MV-4-11 (cell line): ENCODE results near the gene LSAMP.

Experiments
- DNase-seq: peaks from one replicate; lab custom pipeline; 2025; lab: John Stamatoyannopoulos, UW

Gene LSAMP

DNA sequence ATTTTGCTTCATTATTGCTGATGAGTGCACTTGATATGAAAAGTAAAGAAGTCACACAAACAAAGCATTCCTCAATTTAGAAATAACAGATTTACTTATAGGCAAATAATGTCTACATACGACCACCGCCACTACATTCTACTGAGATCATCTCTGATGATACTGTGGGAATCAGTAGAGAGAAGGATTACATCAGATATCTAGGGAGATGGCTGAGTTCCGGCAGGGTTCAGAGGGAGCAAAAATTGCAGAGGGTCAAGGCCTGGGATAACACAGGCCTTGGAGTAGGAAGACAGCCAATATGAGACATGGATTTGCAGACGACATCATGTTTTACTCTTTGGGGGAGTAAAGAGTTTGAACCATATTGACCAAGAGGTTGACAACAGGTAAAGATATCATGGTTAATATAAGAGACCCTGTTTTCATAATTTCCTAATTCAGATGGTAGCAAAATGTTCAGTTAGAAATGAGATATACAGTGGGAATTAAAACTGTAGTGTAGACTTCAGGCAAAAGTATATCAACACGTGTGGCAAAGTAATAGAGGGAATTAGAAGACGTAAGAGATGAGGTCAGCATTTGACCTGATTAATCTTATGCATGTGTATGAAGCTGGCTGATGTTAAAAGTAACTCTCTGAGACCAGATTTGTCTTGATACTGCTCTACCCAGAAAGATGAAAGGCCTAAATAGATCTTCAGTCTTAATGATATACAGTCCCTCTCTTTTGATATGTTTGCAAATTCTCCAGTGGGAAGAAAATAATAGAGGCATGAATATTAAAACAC lies 15.6 kb downstream of the LSAMP start:
- no peak for DNase-seq

DNA sequence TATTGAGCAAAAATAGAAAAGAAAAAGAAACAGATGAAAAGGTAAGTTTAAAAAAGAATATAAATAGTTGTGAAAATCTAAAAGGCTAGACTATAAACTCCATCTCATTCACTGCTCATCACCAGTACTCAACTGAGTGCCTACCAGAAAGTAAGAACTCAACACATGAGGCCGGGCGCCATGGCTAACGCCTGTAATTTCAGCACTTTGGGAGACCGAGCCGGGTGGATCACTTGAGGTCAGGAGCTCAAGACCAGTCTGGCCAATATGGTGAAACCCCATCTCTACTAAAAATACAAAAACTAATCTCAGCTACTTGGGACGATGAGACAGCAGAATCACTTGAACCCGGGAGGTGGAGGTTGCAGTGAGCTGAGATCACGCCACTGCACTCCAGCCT lies 19.3 kb downstream of the LSAMP start:
- DNase-seq, result no peak

DNA sequence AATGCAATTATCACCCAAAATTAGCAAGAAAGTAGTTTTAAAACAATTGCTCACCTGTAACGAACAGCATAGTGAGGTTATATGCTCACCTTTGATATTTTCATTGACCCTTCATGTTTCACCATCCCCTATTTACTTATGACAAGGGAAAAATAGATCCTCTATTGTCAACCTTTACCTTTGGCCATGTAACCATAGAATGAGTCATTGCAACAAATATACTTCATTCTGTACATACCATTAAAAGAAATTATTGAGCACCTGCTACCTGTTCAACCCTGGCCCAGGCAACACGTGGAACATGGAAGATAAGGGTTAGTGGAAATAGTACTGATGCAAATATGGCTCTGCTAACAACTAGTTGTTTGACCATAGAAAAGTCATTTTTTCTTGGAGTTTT lies 20.2 kb downstream of the LSAMP start:
- DNase-seq, result no peak

DNA sequence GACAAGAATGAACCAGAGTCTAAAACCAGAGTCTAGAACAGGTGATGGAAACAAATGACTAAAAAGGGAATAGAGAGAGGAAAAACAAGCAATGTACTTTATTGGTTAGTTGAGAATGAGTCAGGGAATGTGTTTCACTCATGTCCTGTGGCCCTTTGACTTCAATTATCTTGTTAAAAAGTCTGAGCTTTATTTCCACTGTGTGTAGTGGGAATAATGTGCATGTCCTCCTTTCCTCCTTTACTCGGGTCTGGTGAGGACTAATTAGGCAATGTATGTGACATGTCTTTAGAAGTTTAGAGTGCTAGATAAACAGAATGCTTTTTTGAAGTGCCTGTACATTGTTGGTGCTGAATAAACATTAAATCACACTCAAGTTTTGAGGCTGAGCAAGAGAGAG lies 21.3 kb downstream of the LSAMP start:
- no peak for DNase-seq

DNA sequence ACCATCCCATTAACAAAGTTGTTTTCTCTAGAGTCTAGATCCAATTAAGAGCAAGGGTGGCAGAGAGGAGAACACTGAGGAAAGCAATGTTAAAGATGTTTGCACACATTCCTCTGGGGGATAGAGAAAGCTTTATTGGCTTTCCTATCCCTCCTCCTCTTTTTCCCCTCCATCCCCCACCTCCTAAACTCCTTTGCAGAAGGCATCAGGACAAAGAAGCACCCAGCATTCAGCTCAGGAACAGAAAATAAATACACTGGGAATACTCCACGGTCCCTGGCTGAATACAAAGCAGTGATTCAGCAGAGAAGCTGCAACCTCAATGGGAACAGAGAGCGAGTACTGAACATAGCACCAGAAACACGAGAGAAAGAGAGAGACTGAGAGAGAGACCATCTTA lies 21.9 kb downstream of the LSAMP start:
- DNase-seq, result no peak

DNA sequence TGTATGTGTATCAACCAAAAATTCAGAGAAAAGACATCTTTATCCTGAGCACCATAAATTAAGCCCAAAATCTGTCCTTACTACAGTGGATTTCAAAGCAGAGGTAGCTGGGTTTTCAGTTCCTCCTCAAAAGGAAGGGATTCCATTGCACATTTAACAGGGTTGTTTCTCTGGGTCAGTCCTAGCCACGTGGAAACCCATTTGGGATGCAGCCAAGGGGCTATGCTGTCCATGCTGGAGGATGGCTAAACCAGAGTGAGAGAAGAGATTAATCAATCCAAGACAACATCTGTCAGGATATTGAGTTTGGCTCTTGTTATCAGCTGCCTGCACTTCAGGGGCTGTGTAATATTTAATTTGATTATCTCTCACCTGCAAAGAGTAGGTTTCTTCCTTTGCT lies 28.1 kb downstream of the LSAMP start:
- DNase-seq, result no peak

DNA sequence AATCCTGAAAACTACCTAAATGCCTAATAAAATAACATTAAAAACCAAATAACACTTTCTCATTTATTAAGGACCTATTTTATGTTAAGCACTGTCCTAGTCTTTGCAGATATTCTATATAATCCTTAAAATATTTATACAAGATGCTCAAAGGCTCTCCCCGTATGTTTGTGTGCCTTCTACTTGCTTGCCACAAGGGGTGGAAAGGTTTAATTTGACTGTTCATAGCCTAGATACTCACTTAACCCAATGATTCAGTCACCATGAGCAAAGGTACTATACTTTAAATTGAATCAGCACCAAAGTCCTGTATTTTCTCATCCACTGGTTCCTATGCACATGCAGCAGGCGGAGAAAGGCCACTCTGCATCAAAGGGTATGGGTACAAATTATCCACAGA lies 32.0 kb downstream of the LSAMP start:
- no peak for DNase-seq

DNA sequence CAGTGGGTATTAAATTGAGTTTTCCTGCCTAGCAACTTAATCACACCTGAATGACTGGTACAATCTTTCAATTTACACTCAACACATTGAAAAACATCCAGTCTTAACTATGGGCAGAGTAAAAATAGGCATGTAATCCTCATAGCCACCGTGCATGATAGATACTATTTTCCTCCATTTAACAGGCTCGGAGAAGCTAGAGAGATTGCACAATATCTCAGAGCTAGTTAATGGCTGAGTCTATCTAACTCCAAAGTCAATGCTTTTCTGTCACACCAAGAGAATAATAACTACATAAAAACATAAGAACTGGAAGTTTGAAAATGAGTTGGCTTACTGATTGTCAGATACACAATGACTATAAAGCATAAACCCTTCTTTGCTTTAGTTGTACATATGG lies 36.8 kb downstream of the LSAMP start:
- no peak for DNase-seq

DNA sequence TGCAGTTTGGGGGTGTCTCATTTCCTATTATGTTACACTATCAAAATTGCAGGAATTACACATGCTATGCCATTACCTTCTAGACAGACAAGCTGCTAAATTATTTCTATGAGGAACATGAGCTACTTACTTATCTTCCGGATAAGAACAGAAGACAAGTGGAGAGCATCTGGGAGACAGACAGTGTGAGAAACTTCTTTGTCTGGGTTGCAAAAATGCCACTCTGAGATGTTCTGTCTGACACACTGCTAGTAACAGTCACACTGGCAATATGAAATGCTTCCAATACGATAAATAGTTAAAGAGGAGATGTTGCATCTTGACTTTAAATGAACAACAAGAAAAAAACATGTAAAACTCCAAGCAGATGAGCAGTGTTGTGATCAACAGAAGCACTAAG lies 40.1 kb downstream of the LSAMP start:
- DNase-seq, result no peak

DNA sequence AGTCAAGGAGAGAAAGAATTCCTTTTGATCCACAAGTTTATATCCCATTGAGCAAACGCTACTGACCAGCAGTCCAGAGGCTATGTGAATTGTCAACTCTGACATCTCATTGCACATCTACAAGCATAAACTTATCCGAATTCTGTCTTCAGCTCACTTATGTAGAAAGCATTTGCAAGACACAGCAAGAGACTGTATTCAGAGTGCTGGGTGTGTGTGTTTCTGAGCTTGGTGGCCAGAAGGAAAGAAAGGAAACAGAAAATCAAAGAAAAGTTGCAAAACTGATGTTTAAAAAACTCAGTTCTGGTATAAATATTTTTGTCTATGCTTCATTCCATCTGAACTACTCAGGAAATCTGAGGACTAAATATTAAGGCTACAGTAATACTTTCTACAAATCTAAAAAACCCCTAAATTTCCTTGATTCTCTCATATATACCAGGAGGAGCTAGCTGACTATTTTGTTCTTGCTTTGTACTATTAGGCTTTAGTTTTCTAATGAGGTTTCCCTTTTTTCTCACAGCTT lies 45.5 kb downstream of the LSAMP start:
- DNase-seq, result no peak

DNA sequence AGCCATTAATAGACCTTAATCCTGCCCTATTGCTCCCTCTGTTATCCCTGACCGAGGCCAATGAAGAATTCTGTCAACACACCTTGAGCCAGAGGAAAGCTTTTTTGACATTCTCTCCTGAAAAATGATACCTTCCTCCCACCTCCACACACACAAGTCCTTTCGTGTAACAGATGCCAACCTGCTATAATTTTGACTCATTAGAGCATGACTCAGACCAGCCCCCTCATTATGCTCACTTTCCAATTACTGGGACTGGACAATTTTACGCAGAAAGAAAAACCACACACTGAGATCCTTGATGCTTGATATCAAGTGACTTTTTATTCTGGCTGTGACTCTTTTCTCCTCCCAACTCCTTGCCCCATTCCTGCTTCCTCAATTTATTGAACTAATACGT lies 50.9 kb downstream of the LSAMP start:
- no peak for DNase-seq

DNA sequence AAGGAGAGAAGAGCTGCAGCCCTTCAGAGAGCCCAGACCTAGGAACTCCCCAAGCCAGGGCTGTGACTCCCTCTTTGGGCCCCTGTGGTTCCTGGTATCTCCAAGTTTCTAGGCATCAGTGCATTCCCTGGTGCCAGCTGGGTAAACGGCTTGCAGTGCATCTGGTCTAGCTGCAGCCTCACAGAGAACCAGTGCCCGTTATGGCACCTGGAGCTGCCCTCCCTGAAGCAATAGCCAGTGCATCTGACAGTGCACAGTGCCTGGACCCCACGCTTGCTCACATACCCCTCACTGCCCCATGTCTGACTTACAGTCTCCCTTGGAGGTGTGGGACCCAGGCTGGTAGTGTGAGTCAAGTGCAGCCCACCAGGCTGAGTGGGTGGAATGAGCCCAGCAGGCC lies 52.1 kb downstream of the LSAMP start:
- no peak for DNase-seq

DNA sequence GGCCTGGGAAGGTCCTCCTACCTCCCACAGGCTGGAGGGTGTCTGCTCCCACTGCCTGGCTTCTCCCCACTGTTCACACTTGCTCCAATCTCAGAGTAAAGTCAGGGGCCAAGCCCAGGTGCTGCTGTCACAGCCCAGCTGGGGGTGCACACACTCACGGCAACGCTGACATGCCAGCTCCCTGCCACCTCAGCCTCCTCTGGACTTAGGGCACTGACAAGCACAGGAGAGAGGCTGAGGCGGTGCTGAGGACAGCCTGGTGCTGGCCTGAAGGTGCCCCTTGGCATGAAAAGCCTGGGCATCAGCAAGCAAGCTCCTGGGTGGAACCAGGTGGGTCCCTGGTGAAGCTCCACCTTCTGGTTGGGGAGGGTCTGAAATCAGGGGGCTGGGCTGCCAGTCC lies 53.0 kb downstream of the LSAMP start:
- DNase-seq, result no peak

DNA sequence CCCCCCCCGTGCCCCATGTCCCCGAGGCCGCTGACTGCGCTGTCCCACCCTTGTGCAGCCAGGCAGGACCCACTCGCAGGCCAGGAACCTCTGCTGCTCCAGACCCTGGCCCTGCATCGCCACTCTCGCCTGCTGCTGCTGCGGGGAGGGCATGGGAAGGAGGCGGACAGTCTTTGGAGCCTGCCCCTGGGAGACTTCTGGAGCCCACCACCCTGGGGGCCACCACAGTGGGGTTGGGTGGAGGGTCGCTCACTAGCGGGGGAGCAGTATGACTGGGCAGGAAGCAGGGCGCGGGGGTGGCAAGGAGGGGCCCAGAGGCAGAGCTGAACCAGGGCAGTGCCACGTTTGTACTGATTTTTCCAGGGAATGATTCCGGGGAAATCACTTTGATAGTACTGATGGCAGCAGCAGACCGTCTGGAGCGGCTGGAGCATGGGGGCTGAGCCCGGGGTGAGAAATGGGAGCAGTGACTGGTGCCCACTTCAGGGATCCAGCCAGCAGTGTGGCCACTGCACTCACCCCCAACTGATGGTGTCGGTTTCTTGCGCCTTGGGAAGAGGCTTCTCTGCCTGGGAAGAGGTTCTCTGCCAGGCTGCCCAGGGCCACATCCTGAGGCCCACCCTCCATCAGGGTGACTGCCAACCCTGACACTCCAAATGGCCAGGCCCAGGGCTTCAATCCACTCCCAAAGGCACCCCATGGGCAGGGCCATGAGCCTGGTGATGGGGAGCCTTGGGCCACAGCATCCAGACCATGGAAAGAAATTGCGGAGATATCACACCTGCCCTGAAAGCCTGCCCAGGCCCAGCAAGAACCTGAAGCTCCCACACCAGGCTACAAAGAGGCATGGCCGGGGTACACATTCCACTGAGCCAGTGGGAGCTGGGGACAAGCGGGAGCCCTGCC lies 53.7 kb downstream of the LSAMP start:
- no peak for DNase-seq

DNA sequence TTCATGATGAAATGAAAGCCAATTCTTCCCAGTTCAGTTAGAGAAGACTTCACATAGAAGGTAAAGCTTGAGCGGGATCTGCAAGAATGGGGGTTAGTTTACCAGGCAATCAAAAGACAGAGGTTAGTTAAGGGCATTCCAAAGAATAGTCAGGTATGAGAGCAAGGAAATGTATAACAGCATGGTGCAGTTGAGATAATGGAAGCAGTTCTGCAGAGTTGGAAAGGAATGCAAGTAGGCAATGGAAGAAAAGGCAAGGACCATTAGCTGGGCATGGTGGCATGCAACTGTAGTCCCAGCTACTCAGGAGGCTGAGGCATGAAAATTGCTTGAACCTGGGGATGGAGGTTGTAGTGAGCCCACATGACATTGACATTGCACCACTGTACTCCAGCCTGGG lies 55.0 kb downstream of the LSAMP start:
- DNase-seq, result no peak

DNA sequence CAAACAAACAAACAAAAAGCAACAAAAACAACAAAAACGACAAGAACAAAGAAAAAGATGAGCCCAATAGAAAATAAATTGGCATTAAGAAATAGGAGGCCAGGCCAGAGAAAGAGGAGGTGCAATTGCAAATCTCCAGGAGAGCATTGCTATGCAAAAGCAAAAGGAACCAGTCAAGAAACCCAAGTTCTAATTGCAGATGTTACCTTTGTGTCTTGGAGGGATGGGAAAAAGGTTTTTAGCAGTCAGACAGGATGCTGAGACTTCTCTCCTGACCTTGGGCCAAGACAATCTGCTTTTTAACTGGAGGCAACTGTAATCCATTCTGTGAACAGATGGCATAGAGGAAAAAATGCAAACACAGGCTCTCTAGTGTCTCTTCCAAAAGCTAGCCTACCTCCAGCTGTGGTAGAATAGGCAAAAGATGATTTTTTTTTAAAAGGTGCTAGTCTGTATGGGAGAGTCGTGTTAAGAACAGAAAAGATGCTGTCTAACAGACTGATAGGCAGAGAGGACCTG lies 56.4 kb downstream of the LSAMP start:
- no peak for DNase-seq

DNA sequence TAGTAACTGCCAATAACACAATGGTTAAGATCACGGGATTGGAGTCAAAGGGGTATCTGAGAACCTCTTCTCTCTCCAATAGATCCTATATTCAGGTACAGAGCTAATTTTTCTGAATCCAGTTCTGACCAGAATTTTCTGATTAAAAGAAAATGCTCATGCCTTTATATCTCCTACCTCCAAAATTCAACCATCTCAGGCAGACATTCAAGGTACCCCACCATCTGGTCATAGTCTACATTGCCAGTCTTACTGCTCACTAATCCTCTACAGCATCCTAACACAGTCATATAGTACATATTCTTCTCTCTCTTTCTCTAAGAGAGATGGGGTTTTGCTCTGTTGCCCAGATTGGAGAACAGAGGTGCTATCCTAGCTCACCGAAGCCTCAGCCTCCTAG lies 59.1 kb downstream of the LSAMP start:
- no peak for DNase-seq

DNA sequence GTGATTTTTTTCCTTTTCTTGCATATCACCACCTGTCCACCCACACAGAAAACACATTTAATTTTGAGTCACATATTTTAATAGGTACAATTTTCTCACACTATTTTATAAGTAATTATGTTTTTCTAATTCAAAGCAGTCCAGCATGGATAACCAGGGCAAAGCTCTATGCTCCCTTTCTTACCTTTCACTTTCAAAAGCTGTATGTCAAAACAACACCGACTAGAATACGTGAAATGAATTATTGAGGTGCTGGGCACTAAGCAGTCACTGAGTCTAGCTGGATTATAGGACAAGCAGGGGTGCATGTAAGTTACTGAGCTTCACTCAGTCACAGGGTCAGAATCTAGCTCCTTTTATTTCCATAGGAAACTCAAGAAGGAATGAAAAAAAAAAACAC lies 60.6 kb downstream of the LSAMP start:
- no peak for DNase-seq

DNA sequence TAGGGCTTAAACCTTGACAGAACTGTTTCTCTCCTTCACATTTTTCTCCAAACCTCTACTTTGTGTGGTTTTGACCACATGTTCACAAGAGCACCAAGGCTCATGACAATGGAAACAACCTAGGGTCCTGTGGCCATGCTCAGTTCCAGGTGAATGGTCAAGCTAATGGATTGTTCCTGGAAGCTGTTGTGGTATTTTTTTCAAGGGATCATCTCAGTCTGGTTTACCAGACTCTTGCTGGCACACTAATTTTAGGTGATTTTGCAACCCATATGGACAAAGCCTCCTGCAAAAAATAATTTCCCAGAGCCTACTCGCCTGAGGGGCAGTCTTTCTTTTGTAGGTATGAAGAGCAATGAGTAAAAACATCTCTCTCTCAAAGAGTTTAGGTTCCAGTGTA lies 67.2 kb downstream of the LSAMP start:
- DNase-seq, result no peak

DNA sequence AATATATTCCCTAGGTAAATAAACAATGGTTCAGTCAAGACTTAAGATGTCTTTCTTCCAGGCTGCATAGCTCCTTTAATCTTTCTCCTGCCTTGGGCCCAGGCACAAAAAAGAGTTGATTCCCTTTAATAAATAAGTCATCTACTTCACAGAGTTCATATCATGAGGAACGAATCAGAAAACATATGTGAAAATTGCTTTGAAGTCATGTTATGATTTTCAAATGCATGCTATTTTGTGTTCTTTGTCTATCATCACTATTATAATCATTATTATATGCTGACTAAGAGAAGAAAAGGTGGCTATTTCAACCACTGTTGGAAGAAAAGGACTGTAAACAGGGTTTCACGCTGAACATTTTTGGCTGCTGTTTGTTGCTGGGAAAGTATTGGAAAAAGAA lies 70.4 kb downstream of the LSAMP start:
- DNase-seq, result no peak

DNA sequence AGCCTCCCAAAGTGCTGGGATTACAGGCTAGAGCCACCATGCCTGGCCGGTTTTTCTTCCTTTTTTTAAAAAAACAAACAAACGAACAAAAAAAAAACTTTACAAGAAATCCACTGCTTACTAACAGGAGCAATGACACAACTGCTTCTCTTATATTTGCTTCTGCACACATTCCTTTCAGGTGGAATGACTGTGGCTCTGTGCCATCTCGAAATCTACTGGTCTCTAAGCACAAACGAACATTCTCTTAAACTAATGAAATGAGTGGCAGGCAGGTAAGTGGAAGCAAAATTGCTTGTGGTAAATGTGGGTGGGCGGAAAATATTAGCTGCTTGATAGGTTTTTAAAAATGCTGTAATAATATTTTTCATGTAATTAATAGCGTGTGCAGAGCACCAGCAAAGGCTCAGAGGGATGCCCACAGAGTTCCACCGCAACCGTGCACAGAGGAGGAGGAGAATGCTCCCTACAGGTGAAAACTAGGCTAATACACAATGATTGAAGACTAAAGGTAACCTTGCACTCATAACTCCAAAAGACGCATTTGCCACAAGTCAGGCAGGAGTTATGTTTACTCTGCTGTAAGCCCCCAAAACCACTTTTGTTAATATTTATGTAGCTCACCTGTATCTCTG lies 77.4 kb downstream of the LSAMP start:
- DNase-seq, result no peak

DNA sequence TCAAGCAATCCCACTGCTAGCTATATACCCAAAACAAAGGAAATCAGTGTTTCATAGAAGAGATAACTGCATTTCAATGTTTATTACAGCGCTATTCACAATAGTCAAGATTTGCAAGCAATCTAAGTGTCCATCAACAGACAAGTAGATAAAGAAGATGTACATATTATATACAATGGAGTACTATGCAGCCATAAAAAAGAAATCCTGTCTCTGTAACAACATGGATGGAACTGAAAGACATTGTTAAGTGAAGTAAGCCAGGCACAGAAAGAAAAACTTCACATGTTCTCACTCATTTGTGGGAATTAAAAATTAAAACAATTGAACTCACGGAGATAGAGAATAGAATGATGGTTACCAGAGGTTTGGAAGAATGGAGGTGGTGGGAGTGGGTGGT lies 89.2 kb downstream of the LSAMP start:
- DNase-seq, result no peak

DNA sequence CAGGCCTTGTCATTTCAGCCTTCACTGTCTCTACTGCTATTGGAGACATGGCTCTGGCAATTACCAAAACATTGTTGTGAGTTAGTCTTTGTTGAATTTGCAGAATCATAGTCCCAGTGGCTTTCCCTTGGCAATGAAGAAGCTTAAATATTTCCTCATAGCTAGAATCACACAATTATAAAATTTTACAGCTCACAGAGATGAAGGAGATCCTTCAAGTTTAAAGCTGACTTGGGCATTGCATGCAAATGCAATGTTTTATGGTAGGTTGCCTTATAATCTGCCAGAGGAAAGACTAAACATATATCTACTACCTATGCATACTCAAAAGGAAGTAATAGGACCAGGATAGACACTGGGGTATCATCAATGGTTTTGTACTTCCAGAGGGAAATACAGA lies 90.9 kb downstream of the LSAMP start:
- DNase-seq, result no peak
